Stimulated activated CD8-positive, alpha-beta memory T cell treated with anti-CD3 and anti-CD28 coated beads, Interleukin-4, amount 100 ng/mL, for 48 hours (primary cell): ENCODE measurements around the gene SCRG1.

Experiments
- DNase-seq: peaks from one replicate; pipeline ENCODE4 v3.0.0-alpha.2; 2020

Gene SCRG1

DNA sequence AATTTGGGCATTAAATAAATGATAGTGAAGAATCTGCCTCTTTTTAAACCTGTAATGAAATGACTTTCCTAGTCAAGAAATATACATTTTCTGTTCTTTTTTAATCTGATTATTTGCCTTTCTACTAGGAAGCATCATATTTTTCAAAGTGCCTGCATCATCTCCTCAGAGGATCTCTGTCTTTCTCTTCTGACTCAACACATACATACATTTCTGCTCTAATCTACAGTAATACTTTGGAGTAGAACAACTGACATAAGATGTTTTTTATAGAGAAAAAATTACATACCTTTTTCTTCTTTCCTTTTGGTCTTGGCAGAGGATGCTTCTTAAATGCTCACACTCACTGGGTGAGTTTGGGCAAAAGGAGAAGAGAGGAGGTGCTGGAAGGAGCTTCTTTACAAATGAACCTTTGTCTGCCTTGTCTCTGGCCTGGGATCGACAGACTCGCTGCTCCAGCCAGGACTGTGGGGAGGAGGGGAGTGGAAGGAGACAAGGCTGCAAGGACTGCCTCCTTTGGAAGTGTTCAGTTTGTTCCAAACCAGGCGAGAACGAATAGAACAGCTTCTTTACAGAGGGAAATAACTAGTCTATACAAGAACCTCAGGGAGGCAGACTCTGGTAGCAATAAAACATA, at the start of gene SCRG1:
TSS of gene SCRG1 (minus strand) at position 338 of the 637 bp plus-strand sequence. CDS start 7,702 bp downstream, outside the sequence.
- no peak for DNase-seq

DNA sequence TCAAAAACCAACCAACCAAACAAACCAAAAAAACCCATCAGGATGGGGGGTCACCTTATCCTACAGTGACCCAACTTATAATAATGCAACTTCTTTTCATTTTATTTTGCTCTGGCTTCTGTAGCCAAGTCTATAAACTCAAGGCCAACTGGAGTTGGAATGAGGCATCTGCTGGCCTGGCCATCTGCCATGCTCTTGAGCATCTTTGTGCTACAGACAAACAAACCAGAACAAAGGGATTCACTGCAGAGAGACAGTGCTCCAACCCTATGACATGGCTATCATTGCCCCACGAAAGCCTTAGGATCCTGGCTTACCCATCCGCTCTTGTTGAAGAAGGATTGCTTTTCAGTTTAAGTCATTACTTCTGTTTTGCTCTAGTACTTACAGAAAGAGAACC, 49.2 kb upstream of the SCRG1 start:
- no peak for DNase-seq

DNA sequence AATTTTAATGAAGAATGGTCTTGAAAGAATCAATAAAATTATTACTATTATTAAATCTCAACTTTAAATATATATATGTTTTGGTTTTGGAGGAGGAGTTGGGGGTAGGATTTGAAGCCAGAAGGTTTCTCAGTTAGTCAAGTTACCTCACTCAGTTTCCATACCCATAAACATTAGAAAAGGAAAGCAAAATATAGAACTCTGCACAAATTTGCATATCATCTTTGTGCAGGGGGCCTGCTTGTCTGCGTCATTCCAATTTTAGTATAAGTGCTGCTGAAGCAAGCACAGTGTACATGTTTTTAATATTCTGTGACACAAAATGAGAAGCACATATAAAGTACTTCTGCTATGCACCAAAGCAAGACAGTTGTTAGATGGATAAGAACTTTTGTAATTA, 47.5 kb upstream of the SCRG1 start:
- DNase-seq: no peak

DNA sequence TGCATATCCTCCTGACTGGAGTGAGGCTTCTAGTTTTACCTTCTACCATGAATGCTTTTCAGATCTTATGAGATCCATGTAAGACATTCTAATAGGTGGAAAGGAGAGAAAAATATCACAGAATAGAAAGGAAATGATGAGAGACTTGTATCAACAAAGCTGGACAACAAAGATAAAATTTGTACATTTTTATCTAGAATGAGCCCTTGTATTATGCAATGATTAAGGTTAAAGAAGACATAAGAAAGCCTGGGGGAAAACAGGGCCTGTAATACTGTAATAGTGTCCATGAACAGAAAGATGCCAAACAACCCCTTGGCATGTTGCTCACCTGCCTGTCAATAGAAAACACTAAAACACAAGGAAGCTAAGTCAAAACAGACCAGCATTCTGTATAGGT, 44.2 kb upstream of the SCRG1 start:
- DNase-seq: no peak

DNA sequence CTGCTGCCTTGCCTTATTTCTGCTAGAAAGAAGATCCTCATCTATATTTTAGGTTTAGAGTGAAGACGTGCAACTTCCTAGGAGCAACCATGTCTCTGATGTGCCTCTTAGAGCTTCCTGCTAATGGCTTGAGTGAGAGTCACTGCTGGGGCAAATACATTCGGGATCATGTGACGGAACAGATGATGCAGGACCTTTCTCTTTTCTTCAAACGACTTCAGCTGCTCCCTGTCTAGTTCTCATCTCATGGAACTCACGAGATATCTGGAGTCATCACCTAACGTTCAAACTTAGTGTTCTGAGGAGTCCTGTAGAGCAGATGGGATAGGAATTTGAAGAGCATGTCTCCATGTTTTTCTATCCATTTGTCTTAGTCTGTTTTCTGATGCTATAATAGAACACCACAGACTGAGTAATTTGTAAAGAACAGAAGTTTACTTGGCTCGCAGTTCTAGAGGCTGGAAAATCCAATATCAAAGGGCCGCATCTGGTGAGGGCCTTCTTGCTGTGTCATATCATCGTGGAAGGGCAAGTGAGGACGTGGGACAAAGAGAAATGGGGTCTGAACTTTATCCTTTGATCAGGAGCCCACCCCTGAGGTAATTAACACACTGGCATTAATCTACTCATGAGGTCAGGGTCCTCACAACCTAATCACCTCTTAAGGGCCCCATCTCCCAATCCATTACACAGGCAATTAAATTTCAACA, 43.5 kb upstream of the SCRG1 start:
- DNase-seq: no peak

DNA sequence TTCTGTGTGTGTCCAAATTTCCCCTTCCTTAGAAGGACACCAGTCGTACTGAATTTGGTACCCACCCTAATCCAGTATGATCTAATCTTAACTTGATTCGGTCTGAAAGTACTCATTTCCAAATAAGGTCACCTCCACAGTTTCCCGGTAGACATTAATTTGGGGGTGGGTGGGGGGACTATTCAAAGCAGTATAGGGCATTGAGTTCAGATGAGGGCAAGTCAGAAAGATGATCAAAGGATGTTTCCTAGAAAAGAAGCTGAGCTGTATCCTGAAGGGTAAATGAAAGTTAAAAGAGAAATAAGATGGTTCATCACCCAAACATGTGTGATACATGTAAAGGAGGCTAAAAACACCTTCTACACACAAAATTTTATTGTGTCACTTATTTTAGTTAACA, 42.0 kb upstream of the SCRG1 start:
- DNase-seq: no peak

DNA sequence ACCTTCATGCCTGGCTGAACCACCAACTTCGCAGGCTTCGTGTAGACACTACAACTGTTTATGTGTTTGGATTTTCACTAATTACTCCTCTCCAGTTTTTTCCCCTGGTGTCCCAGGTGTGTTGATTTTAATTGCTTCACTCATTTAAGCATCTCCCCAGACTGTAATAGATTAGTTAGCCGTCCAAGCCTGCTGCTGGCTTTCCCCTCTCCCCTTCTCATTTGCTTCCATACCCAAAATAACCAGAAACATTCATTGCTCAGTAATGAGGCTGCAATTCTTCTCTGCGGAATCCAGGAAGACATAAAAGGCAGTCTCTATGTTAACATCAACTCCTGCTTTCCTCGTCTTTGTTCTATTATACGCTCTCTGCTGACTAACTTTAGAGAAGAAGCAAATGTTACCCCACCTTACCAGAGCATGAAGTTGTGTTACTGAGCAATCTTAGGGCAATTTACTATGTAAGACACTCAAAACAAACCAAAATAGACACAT, 37.9 kb upstream of the SCRG1 start:
- no peak for DNase-seq

DNA sequence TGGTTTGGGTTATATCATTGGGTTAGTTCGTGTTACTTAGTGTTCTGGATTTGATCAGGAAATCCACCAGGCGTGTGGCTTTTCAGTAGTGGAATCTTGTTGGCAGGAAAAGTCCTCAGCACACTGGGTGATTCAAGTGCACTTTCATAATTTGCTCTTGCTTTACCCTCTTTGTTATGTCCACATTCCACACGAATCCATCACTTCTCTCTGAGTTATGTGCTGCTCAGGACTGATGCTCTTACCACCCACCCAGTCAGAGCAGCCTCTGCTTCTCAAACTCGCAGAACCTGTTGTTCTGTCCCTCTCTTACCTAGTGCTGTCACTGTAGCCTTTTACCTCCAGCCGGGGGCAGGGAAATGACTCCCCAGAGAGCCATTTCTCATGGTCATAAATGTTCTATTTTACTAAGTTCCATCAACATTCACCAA, 37.2 kb upstream of the SCRG1 start:
- no peak for DNase-seq

DNA sequence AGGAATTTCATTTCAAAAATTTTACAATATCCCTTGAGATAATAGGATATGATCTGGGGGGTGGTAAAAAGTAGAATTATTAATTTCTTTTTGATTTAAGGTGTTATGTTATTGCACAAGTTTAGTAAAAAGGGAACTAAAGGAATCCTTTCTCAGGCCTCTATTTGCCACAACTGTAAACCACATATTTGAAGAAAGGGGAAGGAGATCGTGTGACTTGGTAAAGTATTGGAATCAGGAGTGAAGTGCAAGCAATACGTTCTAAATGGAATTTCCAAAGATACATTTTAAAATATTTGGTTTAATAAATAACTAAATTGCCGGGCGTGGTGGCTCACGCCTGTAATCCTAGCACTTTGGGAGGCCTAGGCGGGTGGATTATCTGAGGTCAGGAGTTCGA, 35.3 kb upstream of the SCRG1 start:
- no peak for DNase-seq

DNA sequence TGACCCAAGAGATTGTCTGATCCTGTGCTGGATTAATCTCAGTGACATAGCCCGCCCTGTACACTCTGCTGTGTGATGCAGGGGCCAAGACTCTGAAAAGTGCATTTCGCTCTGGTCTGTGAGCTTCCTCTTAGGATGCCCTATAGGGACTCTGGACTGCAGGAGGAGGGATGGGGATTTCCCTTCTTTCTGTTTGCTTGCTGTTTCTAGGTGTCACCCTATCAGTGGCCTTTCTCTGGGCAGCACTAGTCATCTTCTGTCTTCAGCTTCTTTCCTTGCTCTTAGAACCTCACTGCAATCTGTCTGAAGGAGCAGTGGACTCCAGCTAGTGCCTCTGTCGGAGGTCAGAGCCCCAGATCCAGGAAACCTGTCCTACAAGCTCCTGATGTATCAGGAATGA, 34.5 kb upstream of the SCRG1 start:
- no peak for DNase-seq

DNA sequence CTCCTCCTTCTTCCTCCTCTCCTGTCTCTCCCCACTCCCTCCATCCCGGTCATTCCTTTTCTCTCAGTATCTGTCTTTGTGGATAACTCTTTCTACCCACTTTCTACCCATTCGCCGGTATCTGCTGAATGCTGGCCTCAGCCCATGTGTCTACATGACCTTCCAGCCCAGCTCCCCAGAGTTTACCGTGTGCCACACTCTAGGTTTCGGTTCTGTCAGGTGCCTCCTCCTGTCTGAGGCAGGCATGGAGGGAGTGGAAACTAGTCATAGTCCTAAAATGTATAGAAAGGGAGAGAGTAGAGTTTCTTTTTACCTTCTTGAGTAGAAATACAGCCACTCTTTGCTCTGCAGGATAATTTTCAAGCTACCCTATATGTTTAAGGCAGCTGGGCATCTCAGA, 33.5 kb upstream of the SCRG1 start:
- DNase-seq: no peak

DNA sequence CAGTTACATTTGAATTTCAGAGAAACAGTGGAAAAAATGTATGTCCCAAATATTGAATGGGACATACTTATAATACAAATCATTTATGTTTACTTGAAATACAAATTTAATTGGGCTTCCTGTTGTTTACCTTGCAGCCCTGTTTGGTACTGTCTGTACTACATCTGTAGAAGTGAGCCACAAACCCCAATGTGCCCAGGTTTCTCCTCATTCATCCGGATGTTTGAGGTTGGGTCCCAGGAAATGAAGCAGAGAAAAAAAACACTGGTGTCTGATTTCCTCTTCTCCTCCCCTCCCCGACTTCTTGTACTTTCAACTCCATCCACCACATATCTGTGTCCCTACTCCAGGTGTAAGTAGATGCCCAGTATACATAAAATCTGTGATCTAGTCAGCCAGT, 27.1 kb upstream of the SCRG1 start:
- DNase-seq: no peak

DNA sequence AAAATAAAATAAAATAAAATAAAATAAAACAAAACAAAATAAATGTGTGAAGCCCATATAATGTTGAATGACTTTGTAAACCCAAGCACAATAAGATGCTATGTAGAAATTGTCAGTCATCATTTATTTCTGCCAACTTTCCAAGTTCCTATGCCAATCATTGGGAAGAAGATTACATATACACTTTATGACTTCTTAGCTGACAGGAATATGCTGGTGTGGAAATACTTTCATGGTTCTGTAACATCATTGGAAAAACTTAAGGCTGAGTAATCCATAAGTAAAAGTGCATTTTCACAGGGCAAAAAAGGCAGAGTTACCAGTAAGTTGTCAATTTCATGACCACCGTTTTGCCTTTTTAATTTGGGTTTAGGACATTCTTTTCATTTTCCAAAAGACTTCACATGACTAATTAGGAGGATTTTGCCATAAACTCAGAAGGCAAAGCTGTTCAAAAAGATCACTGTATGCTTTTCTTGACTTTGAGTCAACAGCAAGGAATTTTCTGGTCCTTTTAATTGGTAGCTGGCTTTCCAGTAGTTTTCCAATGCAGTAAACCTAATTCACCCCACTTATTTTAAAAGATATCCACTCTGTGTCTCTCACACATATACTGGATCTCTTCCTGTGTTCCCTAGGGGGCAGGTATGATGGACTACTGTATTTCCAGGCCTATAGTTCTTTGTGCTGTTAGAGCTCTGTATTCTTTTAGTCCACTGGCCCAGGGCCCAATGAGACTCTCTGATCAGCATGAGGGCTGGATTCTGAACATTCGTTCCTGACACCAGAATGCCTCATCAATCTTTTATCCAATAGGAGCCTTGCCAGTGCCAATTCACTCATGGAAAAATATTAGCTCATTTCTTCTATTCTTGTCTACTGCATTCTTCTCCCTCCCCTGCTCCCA, 26.2 kb upstream of the SCRG1 start:
- DNase-seq: no peak

DNA sequence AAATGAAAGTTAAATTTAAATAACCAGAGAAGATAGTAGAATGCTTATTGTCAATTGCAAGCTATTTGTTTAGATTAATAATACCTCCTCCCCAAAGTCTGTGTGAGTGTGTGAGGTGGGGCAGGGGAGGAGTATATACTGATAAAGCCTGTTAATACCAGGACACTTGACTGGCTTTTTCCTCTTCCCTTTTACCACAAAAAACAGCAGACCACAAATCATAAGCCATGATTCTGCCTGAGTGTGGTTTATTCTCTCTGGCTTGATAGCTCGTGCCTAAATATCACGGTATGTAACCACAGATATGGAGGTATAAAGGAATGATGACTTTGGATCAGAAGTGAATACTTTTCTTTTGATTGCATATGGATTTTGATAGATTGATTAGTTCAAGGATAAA, 21.9 kb upstream of the SCRG1 start:
- DNase-seq: no peak

DNA sequence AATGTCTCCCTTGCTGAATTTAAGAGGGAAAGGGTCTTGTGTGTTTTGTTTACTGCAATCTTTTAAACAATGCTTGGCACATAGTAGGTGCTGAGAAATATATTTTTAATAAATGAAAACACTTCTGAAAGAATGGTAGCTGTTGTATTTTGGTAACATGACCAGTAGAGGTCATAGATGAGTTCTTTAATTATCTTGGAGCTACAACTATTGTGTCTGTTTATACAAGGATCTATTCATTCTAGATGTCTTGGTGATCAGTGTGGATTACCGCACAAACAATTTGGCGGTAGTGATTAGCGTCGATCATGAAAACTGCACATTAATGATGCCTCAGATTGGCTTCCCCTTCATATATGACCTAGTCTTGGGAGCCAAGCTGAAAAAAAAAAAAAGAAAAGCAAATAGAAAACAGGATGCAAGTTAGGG, 21.4 kb upstream of the SCRG1 start:
- no peak for DNase-seq

DNA sequence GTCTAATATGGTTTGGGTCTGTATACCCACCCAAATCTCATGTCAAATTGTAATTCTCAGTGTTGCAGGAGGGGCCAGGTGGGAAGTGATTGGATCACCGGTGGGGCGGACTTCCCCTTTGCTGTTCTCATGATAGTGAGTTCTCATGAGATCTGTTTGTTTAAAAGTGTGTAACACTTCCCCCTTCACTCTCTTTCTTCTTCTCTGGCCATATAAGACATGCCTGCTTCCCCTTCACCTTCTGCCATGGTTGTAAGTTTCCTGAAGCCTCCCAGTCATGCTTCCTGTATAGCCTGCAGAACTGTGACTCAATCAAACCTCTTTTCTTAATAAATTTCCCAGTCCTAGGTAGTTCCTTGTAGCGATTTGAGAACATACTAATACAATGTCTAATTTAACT, 19.7 kb upstream of the SCRG1 start:
- no peak for DNase-seq

DNA sequence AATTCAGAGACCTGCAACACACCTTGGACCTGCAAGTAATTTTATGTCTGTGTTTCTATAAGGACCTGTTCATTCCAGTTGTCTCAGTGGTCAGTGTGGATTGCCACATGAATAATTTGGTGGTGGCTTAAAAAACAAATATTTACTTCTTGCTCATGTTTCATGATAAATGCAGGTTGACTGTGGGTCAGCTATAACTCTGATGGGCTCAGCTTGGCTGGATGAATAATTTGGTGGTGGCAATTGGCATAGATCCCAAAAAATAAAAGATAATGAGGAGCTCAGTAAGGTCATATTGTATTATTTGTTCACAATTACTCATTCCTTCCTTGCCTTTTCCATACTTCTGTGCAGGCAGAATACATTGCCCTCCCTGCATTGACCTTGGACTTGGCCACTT, 18.9 kb upstream of the SCRG1 start:
- DNase-seq: no peak

DNA sequence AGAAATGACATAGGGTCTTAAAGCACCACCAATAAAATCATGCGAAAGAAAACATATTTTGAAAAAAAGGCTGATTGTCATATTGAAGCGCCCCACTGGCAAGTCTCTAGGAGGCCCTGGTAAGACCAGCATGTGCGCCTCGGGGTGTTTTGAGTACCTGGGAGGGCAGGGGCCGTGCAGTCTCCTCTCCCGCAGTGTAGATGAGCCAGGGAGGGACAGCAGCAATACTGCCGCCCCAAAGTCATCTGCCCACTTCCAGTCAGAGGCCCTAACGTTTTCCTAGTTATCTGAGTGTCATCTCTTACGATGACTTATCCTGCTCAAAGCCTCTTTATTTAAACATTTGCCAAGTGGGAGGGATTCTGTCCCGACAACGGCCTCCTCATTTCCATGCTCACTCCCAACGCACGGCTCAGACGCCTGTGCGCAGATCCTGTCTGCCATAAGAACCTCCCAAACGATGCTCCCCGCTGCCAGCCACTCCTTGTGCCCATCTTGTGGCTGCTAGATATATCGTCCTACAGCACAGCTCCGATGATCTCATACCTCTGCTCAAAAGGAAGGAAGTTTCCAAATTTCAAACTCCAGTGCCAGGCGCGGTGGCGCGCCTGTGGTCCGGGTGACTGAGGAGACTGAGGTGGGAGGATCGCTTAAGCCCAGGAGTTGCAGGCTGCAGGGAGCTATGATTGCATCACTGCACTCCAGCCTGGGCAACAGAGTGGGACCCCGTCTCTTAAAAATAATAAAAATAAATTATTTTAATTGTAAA, 17.2 kb upstream of the SCRG1 start:
- no peak for DNase-seq

DNA sequence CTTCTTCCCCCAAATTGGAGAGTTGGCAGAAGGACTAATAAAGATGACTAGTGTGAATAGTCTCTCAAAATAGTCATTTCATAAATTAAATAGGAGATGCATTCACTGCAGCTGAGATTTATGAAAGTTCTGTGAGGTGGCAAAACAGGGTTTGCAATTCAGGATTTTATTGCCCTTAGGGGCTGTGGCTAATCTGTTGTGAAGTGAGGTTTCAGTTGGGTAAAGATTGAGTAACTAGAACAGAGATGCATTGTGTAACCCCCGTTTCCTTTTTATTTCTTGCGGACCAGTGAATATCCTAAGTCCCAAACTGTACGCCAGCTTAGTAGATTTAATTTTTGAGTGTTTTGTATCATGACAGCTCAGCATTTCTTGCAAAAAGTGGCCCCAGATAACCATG, 16.2 kb upstream of the SCRG1 start:
- no peak for DNase-seq

DNA sequence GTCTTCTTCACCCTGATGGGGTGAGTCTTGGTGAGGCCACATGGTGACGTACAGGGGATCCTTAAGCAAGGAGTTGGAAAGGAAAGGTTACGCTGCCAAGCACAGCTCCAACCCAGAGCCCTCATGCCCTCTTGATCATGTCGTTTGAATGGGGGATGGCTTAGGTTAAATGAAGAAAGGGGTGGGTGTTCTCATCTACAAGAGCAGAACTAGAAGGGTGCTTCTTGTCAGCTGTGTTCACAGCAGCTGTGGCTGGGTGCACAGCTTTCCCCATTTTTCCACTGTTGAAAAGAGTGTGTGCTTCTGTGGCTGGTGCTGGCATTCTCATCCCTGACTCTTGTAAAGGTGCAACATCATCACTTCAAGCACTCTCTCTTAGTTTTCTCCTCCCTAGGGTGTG, 15.5 kb upstream of the SCRG1 start:
- no peak for DNase-seq

DNA sequence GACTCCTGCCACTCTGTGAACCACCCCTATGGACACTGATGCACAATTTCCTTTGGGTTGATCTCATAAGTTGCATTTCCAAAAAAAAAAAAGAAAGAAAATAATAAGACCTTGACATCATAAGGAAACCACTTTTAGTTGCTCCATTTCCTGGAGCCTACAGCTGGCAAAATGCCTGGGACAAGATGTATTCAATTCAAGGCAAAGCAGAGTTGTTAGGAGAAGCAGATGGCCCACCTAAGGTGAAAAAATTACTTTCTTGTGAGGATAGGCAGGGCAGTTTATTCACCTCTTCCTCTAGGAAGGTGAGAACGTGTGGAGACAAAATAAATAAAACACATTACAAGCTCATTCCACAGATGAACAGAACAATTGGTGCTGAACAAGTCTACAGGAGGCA, 14.1 kb upstream of the SCRG1 start:
- DNase-seq: no peak

DNA sequence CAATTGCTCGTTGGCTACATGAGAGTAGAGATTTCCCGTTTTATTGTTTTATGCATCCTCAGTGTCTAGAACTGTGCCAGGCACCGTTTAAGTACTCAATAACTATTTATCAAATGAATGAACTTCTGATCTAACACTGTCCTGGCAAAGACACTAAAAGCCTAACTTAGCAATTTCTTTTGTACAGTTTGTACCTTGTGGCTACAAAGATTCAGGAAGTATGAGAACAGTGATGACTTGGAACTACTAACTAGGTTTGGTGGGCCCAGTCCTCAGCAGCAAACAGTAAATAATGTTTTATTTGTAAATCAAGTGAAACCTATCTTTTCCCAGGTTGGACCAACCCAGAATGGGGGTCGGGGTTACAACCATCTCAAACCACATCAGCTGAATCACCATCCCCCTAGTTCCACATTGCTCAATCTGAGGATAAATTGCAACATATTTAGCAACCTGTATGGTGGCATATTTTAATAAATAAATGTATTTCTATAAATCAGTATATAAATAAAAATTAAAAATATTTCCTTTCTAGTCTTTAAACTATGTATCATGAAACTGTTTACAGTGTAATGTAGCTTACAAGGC, 12.3 kb upstream of the SCRG1 start:
- DNase-seq: no peak

DNA sequence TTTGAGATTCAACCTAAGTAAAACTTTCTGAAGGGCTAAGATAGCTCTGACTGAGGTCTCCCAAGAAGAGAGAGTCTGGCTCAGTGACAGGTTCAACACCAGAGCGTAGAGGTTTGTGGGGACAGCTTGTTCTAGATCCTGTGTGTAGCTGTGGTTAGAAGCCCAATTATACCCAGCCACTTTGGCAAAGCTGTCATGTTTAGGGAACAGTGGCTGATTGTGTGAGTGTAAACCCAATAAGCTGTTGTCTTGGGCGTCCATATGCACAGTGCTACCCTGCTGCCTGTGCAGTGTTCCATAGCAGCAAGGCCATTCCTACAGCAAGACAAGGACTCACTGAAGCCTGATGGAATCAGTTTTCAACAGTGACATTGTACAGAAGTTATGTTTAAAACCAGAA, 11.2 kb upstream of the SCRG1 start:
- DNase-seq: no peak
